RWPE1 (cell line): ENCODE measurements around the gene ZCWPW1.
"Not testable (repeated sequence)": the region's sequence is repeated elsewhere in the genome, so short reads cannot be mapped to it uniquely, and the experiment has no call there.

ENCODE experiments used
- CTCF ChIA-PET: fragments of 350-600 bp; sonication (Branson Sonifier 250); formaldehyde crosslinking; extraction: SDS; loops from one replicate; lab custom pipeline; 2021; lab: Yijun Ruan, JAX
- POLR2A ChIA-PET: fragments of 400-600 bp; formaldehyde crosslinking; extraction: SDS; loops from one replicate; lab custom pipeline; 2020; ENCODE audit warnings: antibody characterized with exemption; ENCODE audit not compliant: low non-redundant PET; lab: Yijun Ruan, JAX
- DNase-seq: peaks from one replicate; pipeline ENCODE4 v3.0.0; 2012; ENCODE audit warnings: low spot score
- H3K27ac ChIP-seq: fragments of 450-650 bp; 2 replicates; pipeline ENCODE4 v1.5.1; 2017
- CTCF ChIP-seq: fragments of 450-650 bp; conservative IDR thresholded peaks from 2 replicates; pipeline ENCODE4 v1.5.1; 2017; ENCODE audit warnings: low read depth, mild to moderate bottlenecking

ZCWPW1 gene

GRCh38 chr7:100456562-100456961 is 28.1 kb upstream of the ZCWPW1 start:
- ChIA-PET POLR2A (no interaction called here), CTCF (no interaction called here)
- no peak for DNase-seq
- no peak overlapping the region for H3K27ac ChIP-seq
- TF ChIP-seq CTCF, result no peak

GRCh38 chr7:100455206-100455605 is 26.7 kb upstream of the ZCWPW1 start:
- POLR2A ChIA-PET, result interaction anchor here (0.6 kb wide), 1 partner anchor 14 kb away, joined by 3 read pairs; no protein-coding TSS in a partner anchor

GRCh38 chr7:100453854-100454253 is 25.4 kb upstream of the ZCWPW1 start:
- H3K27ac ChIP-seq, DNase-seq: not testable (repeated sequence)
- CTCF ChIA-PET, result interaction anchor here (0.6 to 0.9 kb wide), 2 partner anchors 29 to 1701 kb away, joined by 3 read pairs; no protein-coding TSS in a partner anchor
- POLR2A ChIA-PET, result interaction anchor here (0.6 kb wide), 1 partner anchor 107 kb away, joined by 4 read pairs; no protein-coding TSS in a partner anchor

More at GRCh38 chr7:100455206-100455605, 26.7 kb upstream of the ZCWPW1 start:
- TF ChIP-seq CTCF, result no peak
- no peak overlapping the region for H3K27ac ChIP-seq
- CTCF ChIA-PET, result interaction anchor here (0.5 to 1.3 kb wide), 8 partner anchors 12 to 179 kb away, joined by 3 to 5 read pairs (median 3); no protein-coding TSS in a partner anchor
- DNase-seq, result no peak

GRCh38 chr7:100452513-100452912 is 24.0 kb upstream of the ZCWPW1 start:
- TF ChIP-seq CTCF, result no peak
- ChIA-PET CTCF (interaction anchor here (0.6 kb wide), 1 partner anchor 30 kb away, joined by 5 read pairs; no protein-coding TSS in a partner anchor), POLR2A (no interaction called here)
- no peak for DNase-seq
- no peak overlapping the region for H3K27ac ChIP-seq

- no peak for TF ChIP-seq CTCF
- CTCF ChIA-PET, result interaction anchor here (1.2 kb wide), 1 partner anchor 12 kb away, joined by 7 read pairs; no protein-coding TSS in a partner anchor
- no peak for DNase-seq
- POLR2A ChIA-PET, result no interaction called here
- H3K27ac ChIP-seq, result peak overlapping the region; percentile 33
These were observed 20.8 kb upstream of the ZCWPW1 start for GRCh38 chr7:100449190-100449795.

- not testable (repeated sequence) for DNase-seq, H3K27ac ChIP-seq
- ChIA-PET POLR2A (interaction anchor here (0.6 kb wide), 1 partner anchor 48 kb away, joined by 3 read pairs; no protein-coding TSS in a partner anchor), CTCF (interaction anchor here (1.0 kb wide), 1 partner anchor 19 kb away, joined by 4 read pairs; no protein-coding TSS in a partner anchor)
These were observed 18.9 kb upstream of the ZCWPW1 start for GRCh38 chr7:100447363-100447762.

- peak overlapping the region; percentile 11; the same call in 1 of the 2 replicates for H3K27ac ChIP-seq
- CTCF ChIA-PET, result interaction anchor here (1.0 kb wide), 1 partner anchor 23 kb away, joined by 3 read pairs; no protein-coding TSS in a partner anchor
- POLR2A ChIA-PET, result no interaction called here
These were observed 17.5 kb upstream of the ZCWPW1 start for GRCh38 chr7:100446040-100446439.

More at GRCh38 chr7:100446040-100446439, 17.5 kb upstream of the ZCWPW1 start:
- no peak for TF ChIP-seq CTCF
- no peak for DNase-seq
